Peyer's patch (tissue), 4 donors: Measurements from ENCODE around the gene VAMP4. TPM values are rescaled to one million over a fixed set of nuclear protein-coding genes. Genes with fewer than 3 reads are reported as not detected.

Experiments
- DNase-seq, 3 donors: peaks; one replicate each; pipeline ENCODE4 v3.0.0-alpha.2; 2017 to 2019
- H3K27ac ChIP-seq, 4 donors: fragments of 200-600 bp; sonication (generic); one replicate each; pipeline ENCODE4 v1.5.1; 2016 to 2019
- H3K27me3 ChIP-seq, 2 donors: fragments of 200-600 bp; sonication (generic); one replicate each; pipeline ENCODE4 v1.5.1; 2019
- H3K36me3 ChIP-seq, 3 donors: fragments of 200-600 bp; sonication (generic); one replicate each; pipeline ENCODE4 v1.5.1; 2016 to 2019
- H3K4me1 ChIP-seq, 4 donors: fragments of 200-600 bp; sonication (generic); one replicate each; pipeline ENCODE4 v1.5.1; 2016 to 2019
- H3K4me3 ChIP-seq, 4 donors: fragments of 200-600 bp; sonication (generic); 1 replicate in 3 of 4; 2 replicates in 1 of 4; pipeline ENCODE4 v1.5.1; 2016 to 2019; ENCODE audit warnings: mild to moderate bottlenecking in 1 of 4
- H3K9me3 ChIP-seq, 4 donors: fragments of 200-600 bp; sonication (generic); one replicate each; pipeline ENCODE4 v1.5.1; 2016 to 2019; ENCODE audit warnings: mild to moderate bottlenecking in 1 of 4
- POLR2A ChIP-seq, 2 donors: fragments of 450-650 bp; IDR thresholded peaks; one replicate each; pipeline ENCODE4 v1.5.1; 2017; ENCODE audit warnings: antibody characterized with exemption in 2 of 2, mild to moderate bottlenecking in 2 of 2, moderate library complexity in 2 of 2
- total RNA-seq, 4 donors: library from RNA; depleted of rRNA; stranded (reverse); fragments of >200 nt; gene quantifications; one replicate each; pipeline ENCODE4 v1.1.0, GENCODE V29; 2016
- TF ChIP-seq, protein P1 (sequence below), 6 experiments: fragments of 450-650 bp in 4 of 6; fragments of 200-600 bp in 2 of 6; sonication (generic) in 1 of 6; IDR thresholded peaks; one replicate each; pipeline ENCODE4 v1.5.1; 2017 to 2019; ENCODE audit warnings: antibody characterized with exemption in 6 of 6, mild to moderate bottlenecking in 3 of 6, moderate library complexity in 1 of 6

VAMP4 gene
- total RNA-seq, 4 donors from 2014 or later, result 8.0 to 12.1 (median 10.3) TPM

DNA sequence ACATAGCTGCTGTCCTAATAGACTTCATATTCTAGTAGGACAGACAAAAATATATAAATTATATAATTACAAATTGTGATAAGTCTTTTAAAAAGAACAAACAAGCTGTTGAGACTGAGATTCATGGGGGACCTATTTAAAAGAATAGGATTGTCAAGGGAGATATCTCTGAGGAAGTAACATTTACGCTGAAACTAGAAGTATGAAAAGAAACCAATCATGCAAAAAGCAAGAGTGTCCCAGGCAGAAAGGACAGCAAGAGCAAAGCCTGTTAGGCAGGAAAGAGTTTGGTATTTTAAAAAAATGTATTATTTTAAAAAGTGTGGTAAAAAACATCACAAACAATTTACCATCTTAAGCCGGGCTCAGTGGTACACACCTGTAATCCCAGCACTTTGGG, 30.4 kb upstream of the VAMP4 start:
- no peak for DNase-seq
- no peak overlapping the region for H3K27ac ChIP-seq
- H3K27me3 ChIP-seq, result no peaks in the 10 kb centered on the region
- TF ChIP-seq, protein P1, sequence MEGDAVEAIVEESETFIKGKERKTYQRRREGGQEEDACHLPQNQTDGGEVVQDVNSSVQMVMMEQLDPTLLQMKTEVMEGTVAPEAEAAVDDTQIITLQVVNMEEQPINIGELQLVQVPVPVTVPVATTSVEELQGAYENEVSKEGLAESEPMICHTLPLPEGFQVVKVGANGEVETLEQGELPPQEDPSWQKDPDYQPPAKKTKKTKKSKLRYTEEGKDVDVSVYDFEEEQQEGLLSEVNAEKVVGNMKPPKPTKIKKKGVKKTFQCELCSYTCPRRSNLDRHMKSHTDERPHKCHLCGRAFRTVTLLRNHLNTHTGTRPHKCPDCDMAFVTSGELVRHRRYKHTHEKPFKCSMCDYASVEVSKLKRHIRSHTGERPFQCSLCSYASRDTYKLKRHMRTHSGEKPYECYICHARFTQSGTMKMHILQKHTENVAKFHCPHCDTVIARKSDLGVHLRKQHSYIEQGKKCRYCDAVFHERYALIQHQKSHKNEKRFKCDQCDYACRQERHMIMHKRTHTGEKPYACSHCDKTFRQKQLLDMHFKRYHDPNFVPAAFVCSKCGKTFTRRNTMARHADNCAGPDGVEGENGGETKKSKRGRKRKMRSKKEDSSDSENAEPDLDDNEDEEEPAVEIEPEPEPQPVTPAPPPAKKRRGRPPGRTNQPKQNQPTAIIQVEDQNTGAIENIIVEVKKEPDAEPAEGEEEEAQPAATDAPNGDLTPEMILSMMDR (IDR thresholded peaks at IDR 0.05), result no peak
- TF ChIP-seq POLR2A (IDR thresholded peaks at IDR 0.05), result no peak
- H3K4me3 ChIP-seq, result no peak overlapping the region
- H3K36me3 ChIP-seq, result no peaks in the 10 kb centered on the region
- no peaks in the 10 kb centered on the region for H3K9me3 ChIP-seq
- no peaks in the 10 kb centered on the region for H3K4me1 ChIP-seq

DNA sequence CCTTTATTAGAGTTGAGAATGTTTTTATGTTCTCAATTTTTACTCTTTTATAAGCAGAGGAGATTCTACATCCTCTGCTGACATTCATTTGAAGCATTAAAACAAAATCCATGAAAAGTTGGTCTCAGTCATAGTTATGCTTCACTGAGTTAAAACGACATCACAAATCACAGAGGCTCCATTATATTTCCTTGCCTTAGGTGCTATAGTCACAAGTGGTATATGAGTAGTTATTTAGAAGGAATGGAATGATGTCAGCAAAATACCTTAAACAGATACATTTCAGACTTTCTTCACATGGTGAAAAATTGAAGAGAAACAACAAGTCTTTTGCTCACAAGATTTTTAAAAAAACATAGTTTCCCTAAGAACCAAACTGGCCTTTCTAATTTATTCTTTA, 27.9 kb upstream of the VAMP4 start:
- TF ChIP-seq, protein P1 (IDR thresholded peaks at IDR 0.05), result no peak
- no peak for TF ChIP-seq POLR2A (IDR thresholded peaks at IDR 0.05)
- H3K4me3 ChIP-seq, result no peak overlapping the region
- H3K4me1 ChIP-seq, result no peaks in the 10 kb centered on the region
- no peaks in the 10 kb centered on the region for H3K36me3 ChIP-seq
- no peak overlapping the region for H3K27ac ChIP-seq
- H3K9me3 ChIP-seq, result no peaks in the 10 kb centered on the region
- DNase-seq, result no peak
- no peaks in the 10 kb centered on the region for H3K27me3 ChIP-seq

DNA sequence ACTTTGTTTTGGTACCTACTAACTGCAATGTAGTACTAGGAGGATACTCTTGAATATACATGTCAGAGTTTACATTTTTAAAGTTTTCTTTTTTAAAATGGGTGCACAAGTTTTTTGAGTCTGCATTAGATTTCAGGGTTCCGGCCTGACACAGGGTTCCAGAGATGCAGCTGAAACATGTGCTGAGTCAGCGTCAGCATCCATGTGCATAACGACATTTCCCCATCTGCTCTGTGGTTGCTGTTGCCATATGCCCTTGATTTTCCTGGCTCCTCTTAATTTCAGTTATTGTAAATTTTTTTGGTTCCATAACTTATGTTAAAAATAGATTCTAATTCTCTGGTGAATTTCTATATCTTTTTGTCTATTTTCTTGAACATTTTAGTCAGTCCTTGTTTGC, 27.3 kb upstream of the VAMP4 start:
- DNase-seq, result no peak
- H3K4me3 ChIP-seq, result no peak overlapping the region
- H3K27ac ChIP-seq, result no peak overlapping the region
- no peaks in the 10 kb centered on the region for H3K9me3 ChIP-seq
- H3K36me3 ChIP-seq, result no peaks in the 10 kb centered on the region
- no peaks in the 10 kb centered on the region for H3K4me1 ChIP-seq
- TF ChIP-seq, protein P1 (IDR thresholded peaks at IDR 0.05), result no peak
- TF ChIP-seq POLR2A (IDR thresholded peaks at IDR 0.05), result no peak
- H3K27me3 ChIP-seq, result no peaks in the 10 kb centered on the region

DNA sequence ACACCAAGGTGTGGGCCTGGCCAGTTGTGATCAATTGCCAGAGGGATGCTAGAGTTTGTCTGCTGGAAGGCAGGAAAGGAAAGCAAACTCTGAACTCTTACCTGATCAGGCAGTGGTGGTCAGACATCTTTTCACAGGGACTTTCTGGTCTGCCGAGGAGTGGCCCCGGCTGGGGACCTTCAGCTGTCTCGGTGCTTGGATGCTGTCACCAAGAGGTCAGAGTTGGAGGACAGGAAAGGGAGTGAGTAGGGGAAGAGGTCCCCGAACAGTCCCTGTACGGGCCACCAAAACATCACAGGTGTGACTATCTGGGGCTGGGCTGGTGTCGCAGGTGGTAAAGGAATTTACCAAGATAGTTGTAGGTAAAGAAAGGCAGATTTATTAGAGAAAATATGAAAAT, 21.9 kb upstream of the VAMP4 start:
- no peaks in the 10 kb centered on the region for H3K9me3 ChIP-seq
- TF ChIP-seq, protein P1 (IDR thresholded peaks at IDR 0.05), result no peak
- TF ChIP-seq POLR2A (IDR thresholded peaks at IDR 0.05), result no peak
- no peaks in the 10 kb centered on the region for H3K27me3 ChIP-seq
- H3K36me3 ChIP-seq, result no peaks in the 10 kb centered on the region
- H3K4me3 ChIP-seq, result no peak overlapping the region
- no peaks in the 10 kb centered on the region for H3K4me1 ChIP-seq
- no peak overlapping the region for H3K27ac ChIP-seq
- no peak for DNase-seq

DNA sequence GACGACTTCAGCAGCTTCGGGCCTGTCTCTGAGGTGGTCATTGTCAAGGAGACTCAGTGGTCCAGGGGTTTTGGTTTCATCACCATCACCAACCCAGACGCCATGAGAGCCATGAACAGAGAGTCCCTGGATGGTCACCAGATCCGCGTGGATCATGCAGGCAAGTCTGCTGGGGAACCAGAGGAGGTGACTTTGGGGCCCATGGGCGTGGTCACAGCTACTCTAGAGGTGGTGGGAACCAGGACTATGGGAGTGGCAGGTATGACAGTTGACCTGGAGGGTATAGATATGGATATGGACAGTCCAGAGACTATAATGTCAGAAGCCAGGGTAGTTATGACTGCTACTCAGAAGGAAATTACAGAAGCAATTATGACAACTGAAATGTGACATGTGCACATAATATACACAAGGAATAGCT, 20.3 kb upstream of the VAMP4 start:
- DNase-seq, result no peak
- TF ChIP-seq, protein P1 (IDR thresholded peaks at IDR 0.05), result no peak
- no peak for TF ChIP-seq POLR2A (IDR thresholded peaks at IDR 0.05)
- no peaks in the 10 kb centered on the region for H3K4me1 ChIP-seq
- H3K27ac ChIP-seq, result no peak overlapping the region
- no peaks in the 10 kb centered on the region for H3K36me3 ChIP-seq
- H3K27me3 ChIP-seq, result no peaks in the 10 kb centered on the region
- no peak overlapping the region for H3K4me3 ChIP-seq
- no peaks in the 10 kb centered on the region for H3K9me3 ChIP-seq

DNA sequence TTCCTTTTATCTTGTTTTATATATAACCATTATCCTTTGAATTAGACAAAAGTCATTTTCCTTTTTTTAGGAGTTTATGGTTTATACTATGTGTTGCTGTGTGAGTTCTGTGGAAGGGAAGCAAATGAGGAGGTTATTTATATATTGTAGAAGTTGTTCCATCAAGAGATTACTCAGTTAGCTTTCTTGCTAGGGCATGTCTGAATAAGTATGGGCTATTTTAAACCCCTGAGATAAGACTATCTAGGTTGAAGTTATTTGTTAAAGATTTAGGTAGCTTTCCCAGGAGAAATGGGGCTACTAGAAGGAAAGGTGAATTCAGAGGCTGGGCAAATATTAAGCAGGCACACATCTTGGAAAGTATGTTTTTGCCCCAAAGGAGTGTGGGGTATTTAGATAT, 16.1 kb upstream of the VAMP4 start:
- Histone ChIP-seq H3K4me3 (no peak overlapping the region), H3K36me3 (no peaks in the 10 kb centered on the region), H3K9me3 (no peaks in the 10 kb centered on the region), H3K27me3 (no peaks in the 10 kb centered on the region), H3K4me1 (no peaks in the 10 kb centered on the region), H3K27ac (no peak overlapping the region)
- DNase-seq, result no peak
- TF ChIP-seq, protein P1 (IDR thresholded peaks at IDR 0.05), result no peak
- no peak for TF ChIP-seq POLR2A (IDR thresholded peaks at IDR 0.05)
